NB4 (cell line): ENCODE measurements around the gene WDR19.
"Not testable (repeated sequence)": the region's sequence is repeated elsewhere in the genome, so short reads cannot be mapped to it uniquely, and the experiment has no call there.

Experiments
- CTCF ChIP-seq: IDR thresholded peaks from one replicate; pipeline ENCODE4 v1.5.1; 2012; ENCODE audit warnings: low read depth, low read length
- MAX ChIP-seq: IDR thresholded peaks from 2 replicates; pipeline ENCODE4 v1.6.1; 2011; ENCODE audit warnings: low read depth, low read length
- MYC ChIP-seq: IDR thresholded peaks from 2 replicates; pipeline ENCODE4 v1.6.1; 2011; ENCODE audit warnings: low read depth, low read length
- POLR2A ChIP-seq: IDR thresholded peaks from 2 replicates; pipeline ENCODE4 v1.6.1; 2011; ENCODE audit warnings: mild to moderate bottlenecking; ENCODE audit not compliant: insufficient read length; ENCODE audit errors: extremely low read depth

- TF ChIP-seq CTCF, POLR2A, MYC, MAX: not testable (repeated sequence)
Measured at GRCh38 chr4:39138227-39138626, 44.1 kb upstream of the WDR19 start.
